ENCODE data around the gene C5orf22.
"Not testable (repeated sequence)": the region's sequence is repeated elsewhere in the genome, so short reads cannot be mapped to it uniquely, and the experiment has no call there.

The C5orf22 gene

GRCh38 chr5:31573494-31574142, 41.5 kb downstream of the C5orf22 start:
- Mint-ChIP-seq H3K4me1 (peaks cover 20% of the 10 kb centered on the region), H3K4me3 (no peak overlapping the region), H3K9me3 (no peaks in the 10 kb centered on the region), H3K27me3 (peaks cover 62% of the 10 kb centered on the region), H3K27ac (no peak overlapping the region), H3K36me3 (no peaks in the 10 kb centered on the region)
- ATAC-seq: peak; percentile 91

- H3K27me3 Mint-ChIP-seq: peaks cover 61% of the 10 kb centered on the region
- peaks cover 20% of the 10 kb centered on the region for H3K4me1 Mint-ChIP-seq
- no peak overlapping the region for H3K27ac Mint-ChIP-seq
- H3K9me3 Mint-ChIP-seq: no peaks in the 10 kb centered on the region
- no peak for ATAC-seq
- H3K36me3 Mint-ChIP-seq: no peaks in the 10 kb centered on the region
- no peak overlapping the region for H3K4me3 Mint-ChIP-seq
Measured at GRCh38 chr5:31574772-31575171, 42.7 kb downstream of the C5orf22 start.

DNA sequence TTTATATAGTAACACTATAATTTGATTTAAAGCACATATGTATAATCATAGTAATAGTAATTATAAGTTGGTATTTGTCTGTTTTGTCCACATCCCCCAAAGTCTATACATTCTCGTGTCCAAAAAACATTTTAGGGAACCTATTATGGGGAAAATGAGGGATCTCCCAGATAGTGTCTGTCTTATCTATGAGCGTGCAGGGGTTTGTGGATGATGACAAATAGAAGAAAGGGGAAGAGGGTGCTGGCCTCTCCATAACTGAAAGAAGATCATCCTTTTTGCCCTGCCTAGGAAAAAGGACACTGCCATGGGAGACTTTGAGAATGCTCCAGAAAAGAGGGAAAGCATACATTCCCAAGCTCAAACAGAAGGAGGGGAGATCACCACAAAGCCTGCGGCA, 45.3 kb downstream of the C5orf22 start:
- no peaks in the 10 kb centered on the region for H3K9me3 Mint-ChIP-seq
- H3K4me3 Mint-ChIP-seq: no peak overlapping the region
- H3K27ac Mint-ChIP-seq: no peak overlapping the region
- H3K4me1 Mint-ChIP-seq: peaks cover 15% of the 10 kb centered on the region
- no peak for ATAC-seq
- peaks cover 49% of the 10 kb centered on the region for H3K27me3 Mint-ChIP-seq
- no peaks in the 10 kb centered on the region for H3K36me3 Mint-ChIP-seq

- Mint-ChIP-seq H3K36me3 (no peaks in the 10 kb centered on the region), H3K27me3 (peaks cover 43% of the 10 kb centered on the region), H3K9me3 (no peaks in the 10 kb centered on the region), H3K4me1 (no peaks in the 10 kb centered on the region), H3K27ac (no peak overlapping the region), H3K4me3 (no peak overlapping the region)
- no peak for ATAC-seq
Measured at GRCh38 chr5:31579558-31579957, 47.5 kb downstream of the C5orf22 start.

DNA sequence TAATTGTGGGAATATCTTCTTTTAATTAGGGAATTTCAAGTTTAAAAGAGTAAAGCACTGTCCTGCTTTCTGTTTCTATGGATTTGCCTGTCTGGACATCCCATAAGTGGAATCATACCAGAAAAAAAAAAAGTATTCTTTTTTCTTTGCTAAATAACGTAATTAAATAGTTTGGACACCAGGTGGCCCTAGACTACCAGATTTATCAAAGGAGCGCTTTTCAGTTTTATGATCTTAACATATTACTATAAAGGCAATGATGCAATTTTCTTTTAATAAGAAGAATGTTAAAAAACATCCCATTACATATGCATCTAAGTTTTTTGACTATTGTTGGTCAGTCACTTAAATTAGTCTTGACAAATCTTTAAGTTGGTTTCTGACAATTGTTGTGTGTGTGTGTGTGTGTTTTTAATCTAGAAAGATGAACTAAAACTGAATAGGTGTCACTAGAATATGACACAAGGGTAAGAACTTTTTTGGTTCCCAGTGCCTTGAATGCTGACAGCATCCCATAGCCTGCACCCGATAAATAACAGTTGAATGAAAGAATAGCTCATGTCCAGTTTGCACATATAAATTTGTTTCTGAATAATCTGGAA, 49.5 kb downstream of the C5orf22 start:
- peaks cover 45% of the 10 kb centered on the region for H3K27me3 Mint-ChIP-seq
- H3K36me3 Mint-ChIP-seq: no peaks in the 10 kb centered on the region
- no peak for ATAC-seq

GRCh38 chr5:31583129-31583528, 51.0 kb downstream of the C5orf22 start:
- Mint-ChIP-seq H3K4me1 (no peaks in the 10 kb centered on the region), H3K27ac (no peak overlapping the region), H3K36me3 (no peaks in the 10 kb centered on the region), H3K4me3 (no peak overlapping the region), H3K9me3 (peaks cover 4% of the 10 kb centered on the region), H3K27me3 (peaks cover 30% of the 10 kb centered on the region)
- no peak for ATAC-seq

More for the DNA sequence above, 49.5 kb downstream of the C5orf22 start:
- H3K4me3 Mint-ChIP-seq: no peak overlapping the region
- peaks cover 4% of the 10 kb centered on the region for H3K9me3 Mint-ChIP-seq
- H3K27ac Mint-ChIP-seq: no peak overlapping the region
- H3K4me1 Mint-ChIP-seq: no peaks in the 10 kb centered on the region

- Mint-ChIP-seq H3K36me3 (no peaks in the 10 kb centered on the region), H3K4me3 (no peak overlapping the region), H3K27me3 (peaks cover 25% of the 10 kb centered on the region), H3K27ac (no peak overlapping the region), H3K4me1 (no peaks in the 10 kb centered on the region), H3K9me3 (peaks cover 4% of the 10 kb centered on the region)
- no peak for ATAC-seq
Measured at GRCh38 chr5:31585166-31585894, 53.2 kb downstream of the C5orf22 start.

- no peaks in the 10 kb centered on the region for H3K36me3 Mint-ChIP-seq
- H3K27ac Mint-ChIP-seq: no peak overlapping the region
- H3K4me1 Mint-ChIP-seq: no peaks in the 10 kb centered on the region
- H3K4me3 Mint-ChIP-seq: no peak overlapping the region
- peaks cover 4% of the 10 kb centered on the region for H3K9me3 Mint-ChIP-seq
- no peak for ATAC-seq
- H3K27me3 Mint-ChIP-seq: peaks cover 25% of the 10 kb centered on the region
Measured at GRCh38 chr5:31585895-31586270, 53.8 kb downstream of the C5orf22 start.

GRCh38 chr5:31587546-31587945, 55.4 kb downstream of the C5orf22 start:
- ATAC-seq: no peak

DNA sequence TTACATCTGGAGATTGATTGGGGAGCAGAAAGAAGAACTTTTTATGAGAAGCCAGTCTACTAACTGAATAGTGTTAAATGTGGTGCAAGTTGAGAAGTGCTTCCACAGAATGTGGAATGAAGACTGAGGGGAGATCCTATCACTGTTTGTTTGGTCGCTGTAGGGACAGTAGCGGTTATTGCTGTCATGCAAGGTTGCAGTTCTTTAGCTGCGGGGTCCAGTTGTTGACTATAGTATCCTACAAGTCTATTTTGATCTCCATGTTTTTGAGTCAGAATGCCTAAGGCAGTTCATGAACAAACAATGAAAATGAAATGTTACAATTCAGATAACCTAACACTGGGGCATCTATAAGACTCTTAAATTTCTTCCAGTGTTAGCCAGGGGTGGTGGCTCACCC, 61.6 kb downstream of the C5orf22 start:
- no peak overlapping the region for H3K27ac Mint-ChIP-seq
- no peak for ATAC-seq
- H3K27me3 Mint-ChIP-seq: peaks cover 8% of the 10 kb centered on the region
- no peaks in the 10 kb centered on the region for H3K36me3 Mint-ChIP-seq
- no peak overlapping the region for H3K4me3 Mint-ChIP-seq
- no peaks in the 10 kb centered on the region for H3K9me3 Mint-ChIP-seq
- H3K4me1 Mint-ChIP-seq: peaks cover 4% of the 10 kb centered on the region

More at GRCh38 chr5:31587546-31587945, 55.4 kb downstream of the C5orf22 start:
- no peaks in the 10 kb centered on the region for H3K4me1 Mint-ChIP-seq
- no peaks in the 10 kb centered on the region for H3K36me3 Mint-ChIP-seq
- H3K27me3 Mint-ChIP-seq: peaks cover 18% of the 10 kb centered on the region
- H3K9me3 Mint-ChIP-seq: peaks cover 4% of the 10 kb centered on the region
- H3K4me3 Mint-ChIP-seq: no peak overlapping the region
- H3K27ac Mint-ChIP-seq: no peak overlapping the region

DNA sequence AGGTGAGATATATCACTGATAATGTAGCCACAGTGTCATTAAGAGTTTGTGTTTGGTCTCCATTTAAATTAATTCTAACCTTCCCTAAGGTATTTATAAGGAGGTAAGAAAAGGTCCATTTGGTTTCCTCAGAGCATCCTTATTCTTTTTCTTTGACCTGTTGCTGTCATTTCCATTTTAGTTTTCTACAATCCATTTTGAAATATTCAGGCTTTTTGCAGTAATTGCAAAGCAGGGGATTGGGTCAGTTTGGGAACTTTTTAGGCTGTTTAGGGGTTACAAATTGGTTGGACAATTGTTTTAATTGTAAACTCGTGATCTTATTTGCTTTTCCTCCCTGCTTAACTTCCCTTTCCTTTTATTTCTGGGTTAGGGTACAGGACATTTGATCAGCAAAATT, 64.3 kb downstream of the C5orf22 start:
- H3K27me3 Mint-ChIP-seq: peaks cover 8% of the 10 kb centered on the region
- H3K27ac Mint-ChIP-seq: no peak overlapping the region
- H3K4me1 Mint-ChIP-seq: peaks cover 6% of the 10 kb centered on the region
- no peaks in the 10 kb centered on the region for H3K9me3 Mint-ChIP-seq
- H3K4me3 Mint-ChIP-seq: no peak overlapping the region
- no peak for ATAC-seq
- no peaks in the 10 kb centered on the region for H3K36me3 Mint-ChIP-seq

- ATAC-seq: peak; percentile 50
- Mint-ChIP-seq H3K27ac (no peak overlapping the region), H3K9me3 (no peaks in the 10 kb centered on the region), H3K4me1 (peaks cover 6% of the 10 kb centered on the region), H3K27me3 (peaks cover 8% of the 10 kb centered on the region), H3K4me3 (no peak overlapping the region), H3K36me3 (no peaks in the 10 kb centered on the region)
Measured at GRCh38 chr5:31598640-31599611, 66.8 kb downstream of the C5orf22 start.

DNA sequence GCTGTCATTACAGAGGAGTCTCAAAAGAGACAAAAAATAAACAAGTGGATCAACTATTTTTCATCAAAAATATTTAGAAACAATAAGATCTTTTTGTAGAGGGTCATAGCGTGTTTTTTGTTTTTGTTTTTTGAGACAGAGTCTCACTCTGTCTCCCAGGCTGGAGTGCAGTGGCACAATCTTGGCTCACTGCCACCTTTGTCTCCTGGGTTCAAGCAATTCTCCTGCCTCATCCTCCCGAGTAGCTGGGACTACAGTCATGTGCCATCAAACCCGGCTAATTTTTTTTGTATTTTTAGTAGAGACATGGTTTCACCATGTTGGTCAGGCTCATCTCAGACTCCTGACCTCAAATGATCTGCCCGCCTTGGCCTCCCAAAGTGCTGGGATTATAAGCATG, 70.2 kb downstream of the C5orf22 start:
- ATAC-seq, H3K36me3 Mint-ChIP-seq, H3K27me3 Mint-ChIP-seq, H3K9me3 Mint-ChIP-seq, H3K4me1 Mint-ChIP-seq, H3K27ac Mint-ChIP-seq, H3K4me3 Mint-ChIP-seq: not testable (repeated sequence)

DNA sequence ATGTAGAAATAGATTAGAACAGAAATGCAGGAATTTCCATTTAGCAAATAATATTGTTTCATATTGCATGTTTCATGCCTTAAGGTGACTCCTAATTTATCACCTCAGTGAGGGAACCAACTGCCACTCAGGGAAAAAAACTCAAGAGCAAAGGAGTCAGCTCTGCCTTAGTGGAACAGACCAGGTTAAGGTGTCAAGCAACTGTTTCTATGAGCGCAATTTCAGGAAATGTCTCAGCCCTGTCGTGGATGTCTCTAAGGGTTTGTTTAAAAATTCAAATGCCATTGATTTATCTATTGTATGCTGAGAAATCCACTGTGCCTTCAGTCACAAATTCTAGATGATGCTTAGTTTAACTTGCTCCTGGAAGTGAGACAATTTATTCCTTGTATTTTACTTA, 72.1 kb downstream of the C5orf22 start:
- Mint-ChIP-seq H3K9me3 (no peaks in the 10 kb centered on the region), H3K4me1 (no peaks in the 10 kb centered on the region), H3K27ac (no peak overlapping the region), H3K36me3 (no peaks in the 10 kb centered on the region), H3K27me3 (peaks cover 9% of the 10 kb centered on the region), H3K4me3 (no peak overlapping the region)
- ATAC-seq: no peak

- H3K27ac Mint-ChIP-seq: no peak overlapping the region
- H3K4me3 Mint-ChIP-seq: no peak overlapping the region
- H3K9me3 Mint-ChIP-seq: no peaks in the 10 kb centered on the region
- H3K27me3 Mint-ChIP-seq: peaks cover 9% of the 10 kb centered on the region
- ATAC-seq: no peak
- H3K4me1 Mint-ChIP-seq: no peaks in the 10 kb centered on the region
- no peaks in the 10 kb centered on the region for H3K36me3 Mint-ChIP-seq
Measured at GRCh38 chr5:31604644-31605043, 72.5 kb downstream of the C5orf22 start.
